K562 (cell line): Measurements from ENCODE around the gene CDR2L. TPM values are rescaled to one million over a fixed set of nuclear protein-coding genes. Genes with fewer than 3 reads are reported as not detected.

ENCODE experiments used
- ATAC-seq: fragments of 200-7000 bp; cut with Tn5 transposase; 3 replicates; pipeline ENCODE4 v1.9.1; 2020; ENCODE audit warnings: moderate library complexity
- BruUV-seq: library from RNA; stranded (reverse); fragments of 400-500 nt; replicated peaks from 2 replicates; lab custom pipeline; 2021; lab: Mats Ljungman, UMichigan
- CTCF ChIA-PET: fragments of 300-600 bp; formaldehyde crosslinking; extraction: SDS; loops from one replicate; lab custom pipeline; 2021; ENCODE audit warnings: low intra/inter-chr PET ratio; lab: Yijun Ruan, JAX
- POLR2A ChIA-PET: fragments of 300-600, 350-650 bp; sonication (Branson Sonifier 250); formaldehyde crosslinking; extraction: SDS; loops from one replicate; lab custom pipeline; 2021; ENCODE audit warnings: antibody characterized with exemption, inconsistent platforms; lab: Yijun Ruan, JAX
- DNase-seq, 4 experiments: peaks; one replicate each; pipeline versions ENCODE4 v3.0.0 to v3.0.0-alpha.2; 2011 to 2018; ENCODE audit warnings: low spot score in 3 of 4, mixed read lengths in 3 of 4; ENCODE audit errors: extremely low read depth in 1 of 4
- FAIRE-seq: peaks from 2 replicates; lab custom pipeline; 2011; peaks lifted over from hg19 to GRCh38; lab: Jason Lieb, UNC
- H2AFZ ChIP-seq: 2 replicates; pipeline ENCODE4 v1.6.0; 2011; ENCODE audit warnings: low read depth, low read length, control low read depth, inconsistent platforms
- H3K27ac ChIP-seq: fragments of 200-600 bp; 3 replicates; pipeline ENCODE4 v1.8.0; 2011; ENCODE audit warnings: low read depth, mild to moderate bottlenecking, control low read depth, inconsistent platforms, low read length, moderate library complexity, mixed read lengths; ENCODE audit errors: extremely low read depth
- H3K27me3 ChIP-seq, 2 experiments: fragments of 300-600 bp in 1 of 2; 2 replicates in 1 of 2; 3 replicates in 1 of 2; pipeline versions ENCODE4 v1.6.0 to v1.8.0; 2011; ENCODE audit warnings: inconsistent platforms in 2 of 2, low read length in 2 of 2, mild to moderate bottlenecking in 1 of 2, mixed read lengths in 1 of 2, moderate library complexity in 1 of 2; ENCODE audit not compliant: control insufficient read depth in 2 of 2, insufficient read depth in 2 of 2
- H3K36me3 ChIP-seq: fragments of 300-600 bp; 3 replicates; pipeline ENCODE4 v1.8.0; 2011; ENCODE audit warnings: mild to moderate bottlenecking, low read length, inconsistent platforms; ENCODE audit not compliant: control insufficient read depth, insufficient read depth
- H3K4me1 ChIP-seq, 2 experiments: fragments of 200-600 bp in 1 of 2; replicated peaks in 1 of 2; 2 replicates in 1 of 2; 3 replicates in 1 of 2; pipeline versions ENCODE4 v1.5.1 to v1.8.0; 2011; ENCODE audit warnings: inconsistent platforms in 2 of 2, low read length in 2 of 2, mild to moderate bottlenecking in 1 of 2, mixed read lengths in 1 of 2, moderate library complexity in 1 of 2; ENCODE audit not compliant: control insufficient read depth in 2 of 2, insufficient read depth in 2 of 2
- H3K4me2 ChIP-seq: 2 replicates; pipeline ENCODE4 v1.6.1; 2011; ENCODE audit warnings: low read length, control low read depth, inconsistent platforms, mixed read lengths; ENCODE audit not compliant: insufficient read depth
- H3K4me3 ChIP-seq: fragments of 200-600 bp; sonication (generic), shearing (Covaris generic); 2 replicates; pipeline ENCODE4 v1.5.1; 2016; ENCODE audit warnings: control low read depth, inconsistent platforms
- H3K79me2 ChIP-seq: fragments of 200-600 bp; 3 replicates; pipeline ENCODE4 v1.8.0; 2011; ENCODE audit warnings: low read length, inconsistent platforms; ENCODE audit not compliant: control insufficient read depth, insufficient read depth
- H3K9ac ChIP-seq, 2 experiments: 2 replicates each; pipeline versions ENCODE4 v1.6.0 to v1.6.1; 2011; ENCODE audit warnings: low read depth in 2 of 2, low read length in 2 of 2, control low read depth in 1 of 2, inconsistent platforms in 1 of 2, mild to moderate bottlenecking in 1 of 2, mixed read lengths in 1 of 2; ENCODE audit not compliant: insufficient read depth in 1 of 2
- H3K9me1 ChIP-seq: one replicate; pipeline ENCODE4 v1.6.0; 2011; ENCODE audit warnings: inconsistent platforms, mild to moderate bottlenecking, low read length, moderate library complexity; ENCODE audit not compliant: control insufficient read depth, insufficient read depth
- H3K9me3 ChIP-seq: replicated peaks from 2 replicates; pipeline ENCODE4 v1.5.1; 2011; ENCODE audit warnings: low read depth, low read length, inconsistent platforms; ENCODE audit not compliant: control insufficient read depth, insufficient read depth
- H4K20me1 ChIP-seq: replicated peaks from 2 replicates; pipeline ENCODE4 v1.6.1; 2011; ENCODE audit warnings: low read length, inconsistent platforms, mixed read lengths; ENCODE audit not compliant: control insufficient read depth, insufficient read depth
- CHD1 ChIP-seq: fragments of 200-600 bp; sonication (generic); IDR thresholded peaks from one replicate; pipeline ENCODE4 v1.6.1; 2012; ENCODE audit warnings: mild to moderate bottlenecking, moderate library complexity, low read length, inconsistent platforms
- CHD2 ChIP-seq: IDR thresholded peaks from 2 replicates; pipeline ENCODE4 v1.6.1; 2011; ENCODE audit warnings: low read depth, low read length
- FOXA3 ChIP-seq, 2 experiments: fragments of 450-650 bp in 1 of 2; sonication (generic) in 1 of 2; formaldehyde crosslinking; IDR thresholded peaks in 1 of 2; conservative IDR thresholded peaks in 1 of 2; 2 replicates each; pipeline versions ENCODE4 v1.4.0 to v1.8.0; 2020 to 2022; ENCODE audit warnings: mild to moderate bottlenecking in 2 of 2, missing genetic modification reagents in 1 of 2
- MBD2 ChIP-seq: sonication (generic); IDR thresholded peaks from 2 replicates; pipeline ENCODE4 v1.6.1; 2016; ENCODE audit warnings: low read depth, borderline replicate concordance
- ZNF134 ChIP-seq: fragments of 250-450 bp; sonication (Bioruptor Pico); conservative IDR thresholded peaks from 2 replicates; pipeline ENCODE4 v1.4.0; 2020
- ZNF165 ChIP-seq: fragments of 250-450 bp; sonication (Bioruptor Pico); IDR thresholded peaks from 2 replicates; pipeline ENCODE4 v1.4.0; 2020; ENCODE audit warnings: borderline replicate concordance
- WGBS: fragments of 100-300 bp; shearing (Covaris generic); methylation state at CpG from one replicate; pipeline ENCODE4 v1.1.6; 2016; ENCODE audit warnings: low coverage, mixed read lengths; ENCODE audit not compliant: insufficient coverage; ENCODE audit errors: missing lambda C conversion rate; 5-methylcytosine and 5-hydroxymethylcytosine counted together
- in situ Hi-C: fragments of 300-500 bp; cut with MboI; formaldehyde crosslinking; loops from 4 replicates; pipeline ENCODE4 v1.15.0; 2018; ENCODE audit warnings: inconsistent platforms, mixed read lengths
- intact Hi-C: fragments of 100-400 bp; cut with micrococcal nuclease; formaldehyde crosslinking; loops from 2 replicates; pipeline ENCODE4 v1.14.2; 2022
- polyA plus RNA-seq, 8 experiments: library from polyadenylated mRNA; depleted of rRNA in 4 of 8; stranded (reverse) in 5 of 8; unstranded in 3 of 8; fragments of >200 nt; fragmentation: Nextera tagmentation in 2 of 8; fragmentation: Illumina TruSeq in 1 of 8; extraction: Ambion mirVana in 2 of 8; extraction: Trizol in 1 of 8; gene quantifications; 2 replicates each; pipeline versions ENCODE4 v1.2.1 to v1.2.3, GENCODE V29; 2011 to 2014; ENCODE audit warnings: inconsistent platforms in 1 of 8, missing spikeins in 1 of 8
- total RNA-seq, 7 experiments: library from RNA; depleted of rRNA in 6 of 7; stranded (reverse); fragments of >200 nt in 6 of 7; fragmentation: Illumina TruSeq in 2 of 7; extraction: Trizol in 2 of 7; gene quantifications; 2 replicates each; pipeline versions ENCODE4 v1.2.1 to v1.2.3, GENCODE V29; 2011 to 2021; ENCODE audit warnings: low replicate concordance in 1 of 7

Gene CDR2L
- total and polyA plus RNA-seq, 9 of the 15 experiments (the other 6 are each of a cell fraction or from before 2014, with no cell fraction given): 2.7 to 16.0 (median 7.3) TPM

GRCh38 chr17:74946641-74947040 is 40.8 kb upstream of the CDR2L start:
- in situ Hi-C loops (no loop called here), intact Hi-C loops (no loop called here)
- Histone ChIP-seq H3K4me1 (peaks cover 0 to 15% of the 10 kb centered on the region in 2 experiments; a peak in 2 of 5 replicates), H3K4me2 (no peak overlapping the region)
- TF ChIP-seq ZNF134 (no peak), CHD1 (no peak), ZNF165 (no peak), MBD2 (no peak), CHD2 (no peak), FOXA3 (CRISPR knock-in tag; conservative IDR thresholded peaks at IDR 0.05 in 1 of 2, IDR thresholded peaks at IDR 0.05 in 1 of 2) (no peak)
- TF ChIP-seq, all 486 proteins: peak for 0
- H3K36me3 ChIP-seq: no peaks in the 10 kb centered on the region
- H3K27ac ChIP-seq: no peak overlapping the region
- FAIRE-seq: no peak
- no peaks in the 10 kb centered on the region for H3K9me1 ChIP-seq
- H3K4me3 ChIP-seq: no peak overlapping the region
- no peaks in the 10 kb centered on the region for H4K20me1 ChIP-seq
- H3K9me3 ChIP-seq: no peaks in the 10 kb centered on the region
- ChIA-PET CTCF (no interaction called here), POLR2A (no interaction called here)
- no peak overlapping the region; a peak in 1 of 4 replicates for H3K9ac ChIP-seq
- no peak overlapping the region for H2AFZ ChIP-seq
- no peaks in the 10 kb centered on the region for H3K79me2 ChIP-seq
- peaks cover 40 to 83% of the 10 kb centered on the region in 2 experiments for H3K27me3 ChIP-seq
- no peak for DNase-seq
- BruUV-seq: no TSS peak
- 10% methylated on average over 14 of the region's 14 CpGs for WGBS
- ATAC-seq: no peak
